NCI-H1694 treated with DMSO at 0.1 percent for 48 hours (cell line): Measurements from ENCODE around the gene KDM8.

Experiments
- DNase-seq: peaks from one replicate; lab custom pipeline; 2025; lab: John Stamatoyannopoulos, UW

The KDM8 gene

DNA sequence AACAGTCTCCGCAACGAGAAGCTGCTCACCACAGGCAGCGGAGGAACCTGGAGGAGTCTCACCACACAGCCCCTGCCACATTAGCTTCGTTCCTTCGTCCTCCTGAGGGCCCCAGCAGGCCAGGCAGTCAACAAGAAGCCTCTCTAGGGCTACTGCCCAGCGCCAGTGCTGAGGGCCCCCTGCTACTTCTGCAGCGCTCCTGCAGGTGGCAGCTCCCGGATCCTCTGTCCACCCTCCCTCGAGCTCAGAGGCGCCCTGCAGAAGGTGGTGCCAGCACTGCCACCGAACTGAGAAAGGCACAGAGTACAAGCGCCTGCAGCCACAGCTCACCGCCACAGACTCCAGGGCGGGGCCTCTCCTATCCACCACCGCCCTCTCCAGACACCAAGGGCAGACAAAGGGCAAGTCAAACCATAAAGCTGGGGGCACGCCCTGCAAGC is 27.3 kb downstream of the KDM8 start:
- no peak for DNase-seq

GRCh38 chr16:27231692-27232060 is 28.4 kb downstream of the KDM8 start:
- DNase-seq = no peak

GRCh38 chr16:27232061-27232900 is 29.0 kb downstream of the KDM8 start:
- no peak for DNase-seq

GRCh38 chr16:27232901-27233625 is 29.7 kb downstream of the KDM8 start:
- no peak for DNase-seq

- DNase-seq = no peak
Measured at GRCh38 chr16:27233731-27234130, 30.4 kb downstream of the KDM8 start.

DNA sequence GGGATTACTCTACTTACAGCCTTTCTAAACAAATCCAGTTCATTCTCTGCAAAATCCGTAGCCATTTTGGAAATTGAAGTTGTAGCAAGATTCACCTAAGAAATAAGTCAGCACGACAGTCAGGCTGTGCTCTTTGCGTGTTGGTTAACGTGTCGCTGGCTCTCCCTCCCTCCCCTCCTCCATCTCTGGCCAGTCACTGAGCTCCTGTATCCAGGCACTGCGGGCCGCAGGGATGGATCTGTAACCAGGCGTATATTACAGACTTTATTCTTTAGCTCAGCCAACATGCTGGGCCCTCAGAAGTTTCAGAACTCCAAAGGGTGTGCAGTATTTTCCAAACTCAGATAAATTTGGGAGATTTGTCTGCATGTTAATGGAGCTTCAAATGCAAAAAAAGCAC is 30.8 kb downstream of the KDM8 start:
- no peak for DNase-seq

GRCh38 chr16:27234603-27235002 is 31.3 kb downstream of the KDM8 start:
- DNase-seq = no peak

DNA sequence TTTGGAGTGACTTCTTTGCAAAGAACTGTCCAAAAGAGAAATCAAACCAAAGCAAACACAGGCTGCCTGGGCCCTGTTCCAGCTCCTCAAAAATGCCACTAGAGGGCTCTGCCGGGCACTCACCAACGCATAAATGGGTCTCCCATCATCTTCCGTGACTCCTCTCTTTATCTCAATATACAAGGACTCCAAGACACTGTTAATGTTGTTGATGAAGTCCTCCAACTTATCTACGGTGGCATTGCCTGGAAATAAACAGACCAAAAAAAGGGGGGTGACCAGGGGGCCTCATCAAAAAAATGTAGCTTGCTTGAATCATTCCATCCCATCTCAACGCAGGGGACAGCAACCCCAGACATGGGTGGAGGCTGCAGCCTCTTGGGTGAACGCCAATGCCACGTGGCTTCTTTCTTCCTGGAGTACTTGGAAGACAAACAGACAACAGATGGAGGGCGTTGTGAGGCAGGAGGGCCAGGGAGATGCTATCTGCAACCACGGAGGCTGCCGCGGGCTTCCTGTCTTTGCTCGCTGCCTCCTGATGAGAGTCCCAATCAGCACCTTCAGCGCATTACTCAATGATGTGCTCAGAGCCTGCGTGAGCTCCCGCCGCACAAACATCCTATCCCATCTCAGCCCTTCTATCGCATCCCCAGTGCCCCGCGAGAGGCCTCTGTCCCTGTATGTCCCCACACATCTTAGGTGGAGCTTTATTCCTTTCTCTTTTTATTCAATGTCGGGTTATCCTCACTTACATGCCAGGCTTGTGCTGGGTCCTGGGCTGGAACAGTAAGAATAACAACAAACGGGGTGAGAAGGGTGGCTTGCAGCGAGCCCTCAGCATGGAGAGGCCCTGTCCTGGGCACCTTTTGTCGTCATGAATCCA is 32.0 kb downstream of the KDM8 start:
- DNase-seq = peak; percentile 81

- DNase-seq = no peak
Measured at GRCh38 chr16:27235938-27236245, 32.6 kb downstream of the KDM8 start.

GRCh38 chr16:27236635-27237218 is 33.4 kb downstream of the KDM8 start:
- DNase-seq = no peak

GRCh38 chr16:27237219-27238015 is 34.1 kb downstream of the KDM8 start:
- DNase-seq = peak; percentile 14

DNA sequence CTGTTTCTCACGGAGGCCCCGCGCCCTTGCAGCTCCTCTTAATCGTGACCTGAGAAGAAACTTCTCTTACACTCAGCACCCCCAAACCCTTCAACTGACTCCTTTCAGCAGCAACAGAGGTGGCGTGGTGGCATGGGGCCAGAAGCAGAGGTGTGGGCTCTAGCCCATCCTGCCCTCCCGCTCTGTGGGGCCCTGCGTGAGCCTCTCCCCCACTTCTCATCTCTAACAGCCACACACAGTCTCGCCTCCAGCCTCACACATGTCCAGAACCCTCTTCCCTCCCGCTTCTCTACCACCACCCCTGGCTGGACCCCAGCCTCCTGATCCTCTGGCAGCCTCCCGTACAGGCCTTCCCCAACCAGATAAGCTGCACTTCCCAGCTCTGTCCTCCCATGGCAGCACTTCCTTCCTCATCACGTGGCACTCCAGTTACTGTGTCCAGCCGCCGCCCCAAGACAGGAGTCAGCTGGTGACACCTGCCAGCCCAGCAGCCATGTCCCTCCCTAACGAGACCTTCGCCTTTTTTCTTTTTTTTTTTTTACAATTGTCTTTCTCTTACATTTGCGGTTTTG is 34.8 kb downstream of the KDM8 start:
- no peak for DNase-seq

- DNase-seq = no peak
Measured at GRCh38 chr16:27238591-27238990, 35.3 kb downstream of the KDM8 start.

- DNase-seq = no peak
Measured at GRCh38 chr16:27239026-27239425, 35.7 kb downstream of the KDM8 start.

GRCh38 chr16:27239906-27240655 is 36.8 kb downstream of the KDM8 start:
- no peak for DNase-seq

- no peak for DNase-seq
Measured at GRCh38 chr16:27240948-27241531, 37.7 kb downstream of the KDM8 start.

DNA sequence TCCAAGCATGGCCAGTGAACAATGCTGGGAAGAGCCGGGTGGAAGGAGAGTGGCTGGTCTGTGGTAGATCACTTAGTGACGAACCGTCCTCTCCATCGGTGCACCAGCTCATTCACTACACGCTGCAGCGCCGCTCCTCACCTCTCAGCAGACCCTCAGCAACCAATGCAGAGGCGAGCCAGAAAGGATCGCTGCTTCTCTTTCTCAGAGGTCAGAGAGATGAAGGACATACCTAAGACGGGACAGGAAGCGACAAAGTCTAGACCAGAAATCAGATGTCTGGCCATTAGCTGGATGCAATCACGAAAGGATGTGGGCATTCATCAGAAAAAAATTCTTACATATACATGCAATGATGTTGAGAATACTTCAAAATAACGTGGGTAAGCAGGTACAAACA is 38.3 kb downstream of the KDM8 start:
- DNase-seq = no peak

- no peak for DNase-seq
Measured at GRCh38 chr16:27242398-27242797, 39.1 kb downstream of the KDM8 start.

GRCh38 chr16:27242868-27243590 is 39.7 kb downstream of the KDM8 start:
- no peak for DNase-seq
